Fibroblast of pulmonary artery (primary cell): ENCODE measurements around the gene TEX13A.
"Not testable (repeated sequence)": the region's sequence is repeated elsewhere in the genome, so short reads cannot be mapped to it uniquely, and the experiment has no call there.

Experiments used
- DNase-seq: peaks from one replicate; pipeline ENCODE4 v3.0.0-alpha.2; 2010; ENCODE audit warnings: low read depth
- H3K4me3 ChIP-seq: replicated peaks from 2 replicates; pipeline ENCODE4 v1.5.1; 2011; ENCODE audit warnings: low read depth, mild to moderate bottlenecking, control low read depth, low read length, moderate library complexity
- CTCF ChIP-seq: IDR thresholded peaks from 2 replicates; pipeline ENCODE4 v1.5.1; 2011; ENCODE audit warnings: mild to moderate bottlenecking, control low read depth, low read length, inconsistent platforms; ENCODE audit errors: missing control alignments

The TEX13A gene

GRCh38 chrX:105260291-105261043 is 40.0 kb upstream of the TEX13A start:
- TF ChIP-seq CTCF, result no peak
- DNase-seq, result no peak
- H3K4me3 ChIP-seq, result no peak overlapping the region

- DNase-seq, result peak; percentile 3
- TF ChIP-seq CTCF, result no peak
- H3K4me3 ChIP-seq, result no peak overlapping the region
Measured at GRCh38 chrX:105241056-105241455, 20.6 kb upstream of the TEX13A start.

GRCh38 chrX:105237407-105237806 is 16.9 kb upstream of the TEX13A start:
- not testable (repeated sequence) for DNase-seq, H3K4me3 ChIP-seq

- TF ChIP-seq CTCF, result no peak
- DNase-seq, result no peak
- no peak overlapping the region for H3K4me3 ChIP-seq
Measured at GRCh38 chrX:105229146-105229545, 8.7 kb upstream of the TEX13A start.

GRCh38 chrX:105228602-105229001 is 8.1 kb upstream of the TEX13A start:
- H3K4me3 ChIP-seq, result no peak overlapping the region
- no peak for DNase-seq
- no peak for TF ChIP-seq CTCF

GRCh38 chrX:105226499-105226898 is 6.0 kb upstream of the TEX13A start:
- DNase-seq, result no peak
- no peak overlapping the region for H3K4me3 ChIP-seq
- no peak for TF ChIP-seq CTCF

GRCh38 chrX:105221374-105221773 is 880 bp upstream of the TEX13A start:
- H3K4me3 ChIP-seq, result no peak overlapping the region
- no peak for TF ChIP-seq CTCF
- DNase-seq, result no peak
